NCI-H1694 (cell line): ENCODE results near the gene MUC5AC.
"Not testable (repeated sequence)": the region's sequence is repeated elsewhere in the genome, so short reads cannot be mapped to it uniquely, and the experiment has no call there.

ENCODE experiments used
- DNase-seq: peaks from one replicate; lab custom pipeline; 2025; lab: John Stamatoyannopoulos, UW

MUC5AC gene

GRCh38 chr11:1237128-1237580, 79.4 kb downstream of the MUC5AC start:
- no peak for DNase-seq

- no peak for DNase-seq
Observed at GRCh38 chr11:1237851-1238250, 80.1 kb downstream of the MUC5AC start.

GRCh38 chr11:1238767-1239595, 81.2 kb downstream of the MUC5AC start:
- no peak for DNase-seq

GRCh38 chr11:1239596-1240205, 81.9 kb downstream of the MUC5AC start:
- no peak for DNase-seq

- DNase-seq = no peak
Observed at GRCh38 chr11:1240771-1241170, 83.0 kb downstream of the MUC5AC start.

GRCh38 chr11:1241706-1242105, 84.0 kb downstream of the MUC5AC start:
- no peak for DNase-seq

- no peak for DNase-seq
Observed at GRCh38 chr11:1242289-1242688, 84.5 kb downstream of the MUC5AC start.

GRCh38 chr11:1242751-1243150, 85.0 kb downstream of the MUC5AC start:
- not testable (repeated sequence) for DNase-seq

GRCh38 chr11:1243521-1243920, 85.8 kb downstream of the MUC5AC start:
- DNase-seq = not testable (repeated sequence)

GRCh38 chr11:1244557-1244956, 86.8 kb downstream of the MUC5AC start:
- not testable (repeated sequence) for DNase-seq

- not testable (repeated sequence) for DNase-seq
Observed at GRCh38 chr11:1245717-1246116, 88.0 kb downstream of the MUC5AC start.

- DNase-seq = not testable (repeated sequence)
Observed at GRCh38 chr11:1246301-1246700, 88.5 kb downstream of the MUC5AC start.

GRCh38 chr11:1247026-1247425, 89.3 kb downstream of the MUC5AC start:
- DNase-seq = not testable (repeated sequence)

- DNase-seq = not testable (repeated sequence)
Observed at GRCh38 chr11:1248951-1249350, 91.2 kb downstream of the MUC5AC start.

- DNase-seq = not testable (repeated sequence)
Observed at GRCh38 chr11:1250411-1250810, 92.7 kb downstream of the MUC5AC start.
